K562 (cell line): ENCODE measurements around the gene FAR2.

ENCODE experiments used
- EP300 ChIP-seq: IDR thresholded peaks from 2 replicates; pipeline ENCODE4 v1.6.1; 2012; ENCODE audit warnings: low read length, improper control_type of control experiment
- SP1 ChIP-seq: sonication (generic); formaldehyde crosslinking; IDR thresholded peaks from 2 replicates; pipeline ENCODE4 v1.8.1; 2022; ENCODE audit warnings: mild to moderate bottlenecking, missing genetic modification reagents

DNA sequence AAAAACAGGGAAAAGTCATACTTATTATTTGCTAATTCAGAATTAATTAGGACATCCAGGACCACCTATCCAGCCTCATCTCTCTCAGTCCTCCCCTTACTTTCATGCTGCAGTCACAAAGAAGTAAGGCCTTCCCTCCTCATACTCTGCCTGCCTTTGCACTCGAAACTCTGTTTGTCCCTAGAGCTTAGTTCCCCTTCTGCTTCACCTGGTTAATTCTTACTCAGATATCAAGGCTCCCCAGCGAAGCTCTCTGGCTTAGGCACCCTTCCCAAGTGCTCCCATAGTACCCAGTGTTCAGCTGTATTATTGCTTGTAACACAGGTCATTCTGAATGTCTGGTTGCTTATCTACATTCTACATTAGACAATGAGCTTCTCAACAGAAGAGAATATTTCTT is 150.6 kb downstream of the FAR2 start:
- TF ChIP-seq EP300 (no peak), SP1 (CRISPR knock-in tag) (no peak)
